AG04450 (cell line): ENCODE data around the gene SMIM27. TPM values are rescaled to one million over a fixed set of nuclear protein-coding genes. Genes with fewer than 3 reads are reported as not detected.

ENCODE experiments used
- CTCF ChIA-PET: fragments of 300-600, 350-600 bp; formaldehyde crosslinking; extraction: SDS; loops from one replicate; lab custom pipeline; 2022; ENCODE audit warnings: antibody characterized with exemption, inconsistent platforms; lab: Charles Lee
- POLR2A ChIA-PET: fragments of 350-600 bp; formaldehyde crosslinking; extraction: SDS; loops from one replicate; lab custom pipeline; 2021; ENCODE audit warnings: antibody characterized with exemption, inconsistent platforms; lab: Yijun Ruan, JAX
- DNase-seq: peaks from one replicate; pipeline ENCODE4 v3.0.0-alpha.2; 2011; ENCODE audit warnings: low read depth, low spot score
- H3K27ac ChIP-seq: one replicate; pipeline ENCODE4 v1.5.1; 2012; ENCODE audit warnings: low read depth, low read length, control low read depth
- H3K27me3 ChIP-seq: one replicate; pipeline ENCODE4 v1.6.0; 2012; ENCODE audit warnings: low read length; ENCODE audit not compliant: control insufficient read depth, insufficient read depth
- H3K4me3 ChIP-seq: 2 replicates; pipeline ENCODE4 v1.5.1; 2011; ENCODE audit warnings: mild to moderate bottlenecking, low read depth, low read length, control low read depth
- H3K9me3 ChIP-seq: 2 replicates; pipeline ENCODE4 v1.5.1; 2012; ENCODE audit warnings: low read length; ENCODE audit not compliant: control insufficient read depth, insufficient read depth
- polyA plus RNA-seq: library from polyadenylated mRNA; depleted of rRNA; stranded (reverse); fragments of >200 nt; gene quantifications from 2 replicates; pipeline ENCODE4 v1.2.3, GENCODE V29; 2011
- TF ChIP-seq, protein P1 (sequence below): IDR thresholded peaks from 2 replicates; pipeline ENCODE4 v1.5.1; 2011; ENCODE audit warnings: low read depth, low read length, control low read depth, inconsistent platforms

The SMIM27 gene
- polyA plus RNA-seq, 1 experiment: 7.2 TPM

DNA sequence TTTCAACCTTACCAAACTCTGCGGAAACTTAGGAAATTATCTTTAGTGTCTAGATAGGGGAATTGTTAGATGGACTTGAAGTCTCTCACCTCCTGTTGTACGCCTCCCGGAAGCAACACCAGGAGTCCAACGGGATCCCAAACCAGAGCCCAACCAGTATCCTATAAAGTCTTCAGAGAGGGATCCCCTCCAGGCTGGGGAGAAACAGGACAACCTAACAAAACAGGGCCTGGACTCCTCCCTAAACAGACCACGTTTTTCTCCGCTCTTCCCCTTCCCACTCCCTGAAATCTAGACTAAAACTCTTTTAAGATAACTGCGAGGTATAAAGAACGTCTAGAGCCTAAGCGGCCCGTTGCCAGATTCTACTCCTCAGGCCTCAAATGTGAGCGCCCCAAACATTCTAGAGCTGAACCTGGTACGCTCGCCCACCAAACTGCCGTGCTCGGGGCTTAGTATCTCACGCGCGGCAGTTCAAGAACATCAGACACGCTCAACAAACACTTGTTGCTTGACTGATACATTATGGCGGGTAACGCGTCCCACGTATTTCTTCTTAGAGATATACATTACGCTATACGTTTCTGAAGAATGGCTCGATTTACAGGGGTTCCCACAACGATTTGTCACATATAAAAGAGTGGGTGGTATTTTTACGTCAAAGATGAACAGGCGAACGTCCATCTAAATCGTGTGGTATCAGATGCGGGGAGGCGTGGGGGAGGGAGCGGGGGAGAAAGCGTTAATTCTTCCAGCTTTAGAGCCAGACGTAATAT lies 663 bp upstream of the SMIM27 start:
- Histone ChIP-seq H3K4me3 (peak overlapping the region; percentile 82), H3K9me3 (no peaks in the 10 kb centered on the region), H3K27me3 (no peaks in the 10 kb centered on the region), H3K27ac (peak overlapping the region; percentile 97)
- DNase-seq: no peak
- TF ChIP-seq, protein P1, sequence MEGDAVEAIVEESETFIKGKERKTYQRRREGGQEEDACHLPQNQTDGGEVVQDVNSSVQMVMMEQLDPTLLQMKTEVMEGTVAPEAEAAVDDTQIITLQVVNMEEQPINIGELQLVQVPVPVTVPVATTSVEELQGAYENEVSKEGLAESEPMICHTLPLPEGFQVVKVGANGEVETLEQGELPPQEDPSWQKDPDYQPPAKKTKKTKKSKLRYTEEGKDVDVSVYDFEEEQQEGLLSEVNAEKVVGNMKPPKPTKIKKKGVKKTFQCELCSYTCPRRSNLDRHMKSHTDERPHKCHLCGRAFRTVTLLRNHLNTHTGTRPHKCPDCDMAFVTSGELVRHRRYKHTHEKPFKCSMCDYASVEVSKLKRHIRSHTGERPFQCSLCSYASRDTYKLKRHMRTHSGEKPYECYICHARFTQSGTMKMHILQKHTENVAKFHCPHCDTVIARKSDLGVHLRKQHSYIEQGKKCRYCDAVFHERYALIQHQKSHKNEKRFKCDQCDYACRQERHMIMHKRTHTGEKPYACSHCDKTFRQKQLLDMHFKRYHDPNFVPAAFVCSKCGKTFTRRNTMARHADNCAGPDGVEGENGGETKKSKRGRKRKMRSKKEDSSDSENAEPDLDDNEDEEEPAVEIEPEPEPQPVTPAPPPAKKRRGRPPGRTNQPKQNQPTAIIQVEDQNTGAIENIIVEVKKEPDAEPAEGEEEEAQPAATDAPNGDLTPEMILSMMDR: no peak
- POLR2A ChIA-PET: interaction anchor here (1.0 to 2.9 kb wide), 5 partner anchors 25 to 474 kb away, joined by 3 to 17 read pairs (median 10); partner anchors contain the start of genes ACO1, DNAJA1 and RIGI
- CTCF ChIA-PET: interaction anchor here (1.0 to 10.9 kb wide), 9 partner anchors 11 to 173 kb away, joined by 3 to 106 read pairs (median 6); partner anchors contain the start of gene RIGI

DNA sequence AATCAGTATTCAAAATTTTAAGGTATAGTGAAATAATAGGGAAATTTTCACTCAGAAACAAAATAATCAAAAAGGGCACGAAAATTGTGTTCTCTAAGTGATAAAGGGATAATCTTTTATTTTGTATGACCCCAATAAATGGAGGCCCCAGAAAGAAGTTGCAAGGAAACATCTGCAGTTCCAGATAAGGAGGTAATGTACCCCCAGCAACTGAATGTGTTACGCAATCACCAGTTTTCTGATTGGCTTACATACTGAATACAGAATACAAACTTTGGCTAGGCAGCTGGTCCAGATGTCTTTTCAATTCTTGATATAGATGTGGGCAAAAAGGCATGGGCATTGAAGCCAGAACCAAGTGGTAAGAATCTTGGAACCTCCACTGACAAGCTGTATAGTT lies 2.0 kb downstream of the SMIM27 start:
- TF ChIP-seq, protein P1: no peak
- H3K9me3 ChIP-seq: no peaks in the 10 kb centered on the region
- H3K27me3 ChIP-seq: no peaks in the 10 kb centered on the region
- ChIA-PET CTCF (interaction anchor here (1.4 to 10.9 kb wide), 3 partner anchors 18 to 176 kb away, joined by 6 to 106 read pairs (median 12); no protein-coding TSS in a partner anchor), POLR2A (no interaction called here)
- no peak overlapping the region for H3K27ac ChIP-seq
- DNase-seq: no peak
- no peak overlapping the region for H3K4me3 ChIP-seq

DNA sequence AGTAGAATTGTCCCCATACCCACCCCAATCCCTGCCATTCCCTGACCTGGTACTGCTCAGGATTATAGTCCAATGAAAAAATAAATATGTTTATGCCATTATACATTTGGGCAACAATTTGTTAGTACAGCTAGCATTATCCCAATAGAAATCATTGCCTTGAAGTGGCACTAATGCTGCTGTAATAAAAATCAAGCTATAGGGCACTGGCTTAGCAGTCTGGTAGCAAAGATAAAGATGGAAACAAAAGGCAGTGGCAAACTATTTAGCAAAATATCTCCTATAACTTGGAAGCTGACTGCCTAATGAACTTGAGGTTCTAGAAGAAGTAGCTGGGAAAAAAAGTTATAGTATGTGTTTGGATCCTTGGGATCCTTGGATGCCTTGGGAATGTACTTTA lies 2.5 kb downstream of the SMIM27 start:
- TF ChIP-seq, protein P1: no peak
- Histone ChIP-seq H3K4me3 (no peak overlapping the region), H3K9me3 (no peaks in the 10 kb centered on the region), H3K27me3 (no peaks in the 10 kb centered on the region), H3K27ac (no peak overlapping the region)
- ChIA-PET CTCF (interaction anchor here (1.4 to 10.9 kb wide), 3 partner anchors 17 to 176 kb away, joined by 6 to 106 read pairs (median 12); no protein-coding TSS in a partner anchor), POLR2A (no interaction called here)
- DNase-seq: no peak

DNA sequence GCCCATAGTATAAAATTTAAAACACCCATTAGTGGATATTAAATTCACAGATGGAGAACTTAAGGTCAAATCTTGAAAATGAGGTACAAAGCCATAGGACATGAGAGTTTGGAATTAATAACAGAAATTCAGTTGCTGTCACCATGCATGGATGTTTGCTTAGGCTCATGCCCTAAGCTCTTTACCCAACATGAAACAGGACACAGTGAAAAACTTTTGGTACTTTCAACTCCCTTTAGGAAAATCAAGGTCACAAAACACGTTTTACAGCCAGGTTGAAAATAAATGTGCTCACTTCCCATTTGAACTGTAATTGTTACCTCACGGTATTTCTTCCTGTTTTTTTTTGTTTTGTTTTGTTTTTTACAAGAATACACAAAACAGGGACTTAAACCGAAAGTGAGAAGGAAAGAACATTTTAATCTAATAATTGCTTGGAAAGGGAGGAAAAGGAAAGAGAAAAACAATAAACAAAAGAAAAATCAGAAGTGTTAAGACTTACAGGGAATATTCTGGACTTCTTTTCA lies 6.3 kb downstream of the SMIM27 start:
- H3K27ac ChIP-seq: no peak overlapping the region
- H3K9me3 ChIP-seq: no peaks in the 10 kb centered on the region
- POLR2A ChIA-PET: no interaction called here
- DNase-seq: no peak
- H3K4me3 ChIP-seq: no peak overlapping the region
- no peaks in the 10 kb centered on the region for H3K27me3 ChIP-seq
- TF ChIP-seq, protein P1: no peak
- CTCF ChIA-PET: interaction anchor here (1.6 to 3.1 kb wide), 4 partner anchors 14 to 179 kb away, joined by 6 to 24 read pairs (median 10); no protein-coding TSS in a partner anchor

DNA sequence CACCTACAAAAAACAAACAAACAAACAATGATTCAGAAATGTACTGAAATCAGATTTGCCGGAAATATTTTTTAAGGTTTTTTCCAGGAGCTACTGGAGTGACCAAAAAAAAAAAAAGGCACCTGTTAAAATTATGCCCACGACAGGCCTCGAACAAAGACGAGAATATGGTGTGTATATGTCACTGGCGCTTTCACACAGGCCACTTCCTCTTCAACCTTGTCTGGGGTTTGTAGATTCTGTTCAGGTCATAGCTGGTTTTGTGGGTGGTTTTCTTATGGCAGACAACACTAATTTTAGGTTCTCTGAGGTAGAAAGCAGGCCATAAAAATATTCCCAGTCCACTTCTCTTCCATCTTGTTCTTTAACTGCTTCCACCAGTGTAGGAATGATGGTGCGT lies 13.8 kb downstream of the SMIM27 start:
- no peaks in the 10 kb centered on the region for H3K9me3 ChIP-seq
- H3K27ac ChIP-seq: no peak overlapping the region
- TF ChIP-seq, protein P1: no peak
- no peaks in the 10 kb centered on the region for H3K27me3 ChIP-seq
- ChIA-PET CTCF (interaction anchor here (1.2 to 7.7 kb wide), 3 partner anchors 14 to 187 kb away, joined by 3 to 69 read pairs (median 17); no protein-coding TSS in a partner anchor), POLR2A (no interaction called here)
- DNase-seq: no peak
- no peak overlapping the region for H3K4me3 ChIP-seq
